Measurements from ENCODE around the gene CDPF1.

Gene CDPF1

DNA sequence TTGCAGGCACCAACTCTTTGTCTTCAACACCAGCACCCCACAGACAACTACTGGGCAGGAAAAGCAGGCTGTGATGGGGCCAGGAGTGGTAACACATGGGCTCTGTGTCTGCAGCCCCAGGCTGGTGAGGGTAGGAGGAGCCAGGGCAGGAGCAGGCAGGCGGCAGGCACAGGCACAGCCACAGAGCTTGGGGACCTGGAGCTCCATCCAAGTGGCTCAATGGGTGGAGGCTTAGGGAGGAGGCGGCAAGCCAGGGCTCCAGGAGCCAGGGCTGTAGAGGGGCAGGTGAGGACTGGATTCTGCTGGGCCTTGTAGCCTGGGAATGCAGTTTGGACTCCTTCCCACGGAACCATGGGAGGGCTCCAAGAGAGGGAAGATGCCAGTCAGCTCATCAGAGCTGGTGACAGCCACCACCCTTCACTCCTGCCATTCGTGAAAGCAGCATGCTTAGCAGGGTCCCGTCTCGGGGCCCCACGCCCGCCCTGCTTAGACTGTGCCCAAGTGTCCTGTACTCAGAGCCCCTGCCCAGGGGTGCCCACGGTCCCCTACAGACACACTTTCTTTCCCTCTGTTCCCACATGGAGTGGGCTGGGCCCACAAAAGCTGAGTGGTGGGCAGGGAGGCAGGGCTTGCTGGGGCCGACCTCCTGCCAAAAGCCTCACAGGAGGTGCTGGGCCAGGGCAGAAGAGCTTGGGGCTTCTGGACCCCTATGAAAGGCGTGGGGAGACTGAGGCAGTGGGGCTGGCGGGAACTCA is 30.1 kb upstream of the CDPF1 start:
- Histone ChIP-seq H3K4me1 (ENCODE audit: control insufficient read depth, insufficient read depth, low read length) (no peaks in the 10 kb centered on the region), H3K36me3 (ENCODE audit: control insufficient read depth, insufficient read depth, low read length) (peaks cover 65% of the 10 kb centered on the region), H3K4me3 (ENCODE audit: low read depth, low read length) (no peak overlapping the region), H3K27me3 (ENCODE audit: control insufficient read depth, insufficient read depth, low read length) (no peaks in the 10 kb centered on the region), H3K27ac (ENCODE audit: low read depth, low read length) (no peak overlapping the region), H3K9ac (ENCODE audit: low read length) (no peak overlapping the region), H3K9me3 (ENCODE audit: control insufficient read depth, insufficient read depth, low read depth, low read length) (0 out of 2 replicates have a peak, but pooled peaks cover 3% of the 10 kb centered on the region)

DNA sequence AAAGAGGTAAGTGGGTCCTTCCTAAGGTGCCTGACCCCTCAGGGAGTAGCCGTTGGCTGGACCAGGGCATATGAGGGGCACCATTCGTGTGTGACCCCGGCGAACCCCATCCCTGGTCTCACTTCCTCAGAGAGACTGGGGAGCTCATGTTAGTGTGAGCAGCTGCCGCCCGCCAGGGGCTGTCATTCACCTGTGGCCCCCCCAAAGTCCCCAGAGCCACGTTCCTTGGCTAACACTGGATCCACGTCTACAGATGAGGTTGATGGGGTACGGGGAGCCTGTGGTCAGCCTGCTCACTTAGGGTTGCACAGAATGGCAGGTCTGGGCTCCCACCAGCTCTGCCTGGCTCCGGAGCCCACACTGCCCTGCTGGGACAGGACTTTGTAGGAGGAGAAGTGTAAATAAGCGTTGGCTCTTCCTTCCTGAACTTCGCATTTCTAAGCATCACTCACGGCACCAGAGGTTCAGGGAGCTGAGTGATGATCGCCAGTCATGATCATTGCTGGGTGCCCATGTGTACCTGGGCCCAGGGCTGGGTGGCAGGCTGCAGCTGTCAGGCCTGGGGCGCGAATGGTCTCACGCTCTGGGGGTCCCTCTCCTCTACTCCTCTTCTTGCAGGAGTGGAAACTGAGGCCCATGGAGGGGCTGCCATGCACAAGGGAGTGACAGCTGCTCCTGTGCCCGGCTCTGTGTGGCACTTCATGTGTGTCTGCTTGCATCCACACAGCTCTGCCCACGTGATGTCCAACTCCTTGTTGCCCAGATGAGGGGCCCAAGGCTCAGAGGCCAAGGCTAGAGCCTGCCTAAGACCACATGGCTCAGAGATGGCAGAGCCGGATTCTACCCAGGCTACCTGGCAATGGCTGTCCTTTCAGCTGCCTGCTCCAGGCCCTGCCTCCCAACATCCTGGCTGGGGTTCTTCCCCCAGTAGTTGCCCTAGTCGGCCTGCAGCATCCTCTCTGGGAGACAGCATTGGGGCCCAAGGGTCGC is 28.9 kb upstream of the CDPF1 start:
- Histone ChIP-seq H3K4me3 (ENCODE audit: low read depth, low read length) (no peak overlapping the region), H3K9ac (ENCODE audit: low read length) (no peak overlapping the region), H3K4me1 (ENCODE audit: control insufficient read depth, insufficient read depth, low read length) (no peaks in the 10 kb centered on the region), H3K9me3 (ENCODE audit: control insufficient read depth, insufficient read depth, low read depth, low read length) (0 out of 2 replicates have a peak, but pooled peaks cover 3% of the 10 kb centered on the region), H3K27me3 (ENCODE audit: control insufficient read depth, insufficient read depth, low read length) (no peaks in the 10 kb centered on the region), H3K36me3 (ENCODE audit: control insufficient read depth, insufficient read depth, low read length) (peaks cover 63% of the 10 kb centered on the region), H3K27ac (ENCODE audit: low read depth, low read length) (no peak overlapping the region)

DNA sequence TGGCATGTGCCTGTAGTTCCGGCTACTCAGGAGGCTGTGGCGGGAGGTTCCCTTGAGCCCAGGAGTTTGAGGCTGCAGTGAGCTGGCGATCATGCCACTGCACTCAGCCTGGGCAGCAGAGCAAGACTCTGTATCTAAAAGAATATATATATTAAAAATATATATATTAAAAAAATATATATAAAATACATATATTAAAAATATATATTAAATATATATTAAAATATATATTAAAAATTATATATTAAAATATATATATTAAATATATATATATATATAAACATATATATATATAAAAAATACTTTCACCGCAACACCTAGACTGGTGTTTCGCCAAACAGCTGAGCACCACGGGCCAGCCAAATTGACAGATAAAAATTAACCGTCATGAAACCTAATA is 26.5 kb upstream of the CDPF1 start:
- peaks cover 64% of the 10 kb centered on the region for H3K36me3 ChIP-seq (ENCODE audit: control insufficient read depth, insufficient read depth, low read length)
- H3K27ac ChIP-seq (ENCODE audit: low read depth, low read length), result no peak overlapping the region
- 0 out of 2 replicates have a peak, but pooled peaks cover 3% of the 10 kb centered on the region for H3K9me3 ChIP-seq (ENCODE audit: control insufficient read depth, insufficient read depth, low read depth, low read length)
- no peak overlapping the region for H3K9ac ChIP-seq (ENCODE audit: low read length)
- no peak overlapping the region for H3K4me3 ChIP-seq (ENCODE audit: low read depth, low read length)
- no peaks in the 10 kb centered on the region for H3K27me3 ChIP-seq (ENCODE audit: control insufficient read depth, insufficient read depth, low read length)
- no peaks in the 10 kb centered on the region for H3K4me1 ChIP-seq (ENCODE audit: control insufficient read depth, insufficient read depth, low read length)

DNA sequence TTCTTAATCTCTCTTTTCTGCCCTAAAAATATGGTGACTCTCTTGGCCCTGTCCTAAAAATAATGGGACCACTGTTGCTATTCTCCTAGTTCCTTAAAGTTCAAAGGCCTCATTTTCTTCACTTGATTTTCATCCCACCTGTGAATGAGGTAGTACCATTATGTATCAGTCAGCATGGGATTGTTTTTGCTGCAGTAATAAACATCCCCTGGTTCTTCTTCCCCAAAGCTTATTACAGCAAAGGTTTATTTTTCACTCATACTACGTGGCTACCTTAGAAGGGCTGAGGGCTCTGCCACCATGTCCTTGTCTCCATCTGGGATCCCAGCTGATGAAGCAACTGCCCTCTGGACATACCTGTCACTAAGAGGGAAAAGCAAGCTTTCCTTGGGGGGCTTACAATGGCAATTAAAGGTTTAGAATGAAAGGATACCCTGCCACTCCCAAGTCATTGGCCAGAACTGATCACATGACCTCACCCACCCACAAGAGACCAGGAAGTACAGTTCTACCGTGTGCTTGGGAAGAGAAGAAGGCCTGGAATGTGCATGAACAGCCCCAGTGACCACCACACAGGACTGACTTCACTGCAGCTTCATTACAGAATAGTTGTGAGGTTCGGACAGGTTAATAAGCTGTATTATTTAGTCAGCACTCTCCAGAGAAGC is 25.5 kb upstream of the CDPF1 start:
- Histone ChIP-seq H3K4me1 (ENCODE audit: control insufficient read depth, insufficient read depth, low read length) (no peaks in the 10 kb centered on the region), H3K36me3 (ENCODE audit: control insufficient read depth, insufficient read depth, low read length) (peaks cover 64% of the 10 kb centered on the region), H3K9ac (ENCODE audit: low read length) (no peak overlapping the region), H3K4me3 (ENCODE audit: low read depth, low read length) (no peak overlapping the region), H3K27ac (ENCODE audit: low read depth, low read length) (no peak overlapping the region), H3K27me3 (ENCODE audit: control insufficient read depth, insufficient read depth, low read length) (no peaks in the 10 kb centered on the region), H3K9me3 (ENCODE audit: control insufficient read depth, insufficient read depth, low read depth, low read length) (0 out of 2 replicates have a peak, but pooled peaks cover 3% of the 10 kb centered on the region)

DNA sequence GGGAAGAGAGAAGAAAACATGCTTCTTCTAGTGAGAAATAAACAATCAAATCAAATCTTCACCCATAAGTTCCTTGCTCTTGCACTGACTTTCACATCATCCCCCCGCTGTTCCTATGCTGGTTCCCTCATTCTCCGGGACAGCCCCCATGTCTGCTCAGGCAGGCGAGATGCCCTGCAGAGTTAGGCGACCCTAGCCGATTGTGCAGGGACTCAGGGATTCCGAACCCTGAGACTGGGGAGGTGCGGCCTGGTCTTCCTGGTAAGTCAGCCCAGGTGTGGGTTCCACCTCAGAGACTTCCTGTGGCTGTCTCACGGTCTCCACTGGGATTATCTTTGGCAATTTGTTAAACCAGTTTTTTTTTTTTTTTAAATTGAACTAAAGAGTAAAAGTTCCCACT is 24.3 kb upstream of the CDPF1 start:
- no peak overlapping the region for H3K9ac ChIP-seq (ENCODE audit: low read length)
- H3K9me3 ChIP-seq (ENCODE audit: control insufficient read depth, insufficient read depth, low read depth, low read length), result 0 out of 2 replicates have a peak, but pooled peaks cover 3% of the 10 kb centered on the region
- H3K36me3 ChIP-seq (ENCODE audit: control insufficient read depth, insufficient read depth, low read length), result peaks cover 55% of the 10 kb centered on the region
- no peaks in the 10 kb centered on the region for H3K4me1 ChIP-seq (ENCODE audit: control insufficient read depth, insufficient read depth, low read length)
- no peak overlapping the region for H3K4me3 ChIP-seq (ENCODE audit: low read depth, low read length)
- no peak overlapping the region for H3K27ac ChIP-seq (ENCODE audit: low read depth, low read length)
- H3K27me3 ChIP-seq (ENCODE audit: control insufficient read depth, insufficient read depth, low read length), result no peaks in the 10 kb centered on the region

DNA sequence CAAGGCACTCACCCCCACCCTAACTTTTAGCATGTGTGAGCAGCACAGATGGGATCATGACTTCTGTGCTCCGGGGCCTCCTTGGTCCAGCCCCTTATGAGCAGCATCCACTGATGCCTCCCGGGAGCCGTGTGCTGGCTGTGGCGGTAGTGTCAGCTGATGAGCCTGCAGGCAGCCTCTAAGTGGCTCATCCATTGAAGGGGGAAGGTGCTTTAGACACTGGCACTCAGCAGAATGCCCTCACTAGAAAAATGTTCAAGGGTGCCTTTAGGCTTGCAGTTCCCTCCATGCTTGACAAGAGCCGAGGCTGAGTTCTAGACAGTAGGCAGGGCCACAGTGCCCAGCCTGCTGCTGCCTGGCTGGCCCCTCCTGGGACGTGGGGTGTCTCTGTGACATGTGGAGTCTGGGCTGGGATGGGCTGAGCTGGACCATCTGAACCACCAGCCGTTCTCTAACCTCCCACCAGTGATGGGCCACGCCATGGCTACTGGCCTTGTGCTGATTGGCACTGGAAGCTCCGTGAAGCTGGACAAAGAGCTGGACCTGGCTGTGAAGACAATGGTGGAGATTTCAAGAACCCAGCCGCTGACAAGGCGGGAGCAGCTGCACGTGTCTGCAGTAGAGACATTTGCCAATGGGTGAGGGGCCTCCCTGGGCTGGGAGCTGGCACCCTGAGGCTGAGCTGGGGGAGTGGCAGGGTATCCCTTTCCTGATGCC is 23.5 kb upstream of the CDPF1 start:
- Histone ChIP-seq H3K4me1 (ENCODE audit: control insufficient read depth, insufficient read depth, low read length) (no peaks in the 10 kb centered on the region), H3K4me3 (ENCODE audit: low read depth, low read length) (no peak overlapping the region), H3K9me3 (ENCODE audit: control insufficient read depth, insufficient read depth, low read depth, low read length) (0 out of 2 replicates have a peak, but pooled peaks cover 3% of the 10 kb centered on the region), H3K9ac (ENCODE audit: low read length) (no peak overlapping the region), H3K27ac (ENCODE audit: low read depth, low read length) (no peak overlapping the region), H3K27me3 (ENCODE audit: control insufficient read depth, insufficient read depth, low read length) (no peaks in the 10 kb centered on the region), H3K36me3 (ENCODE audit: control insufficient read depth, insufficient read depth, low read length) (peaks cover 47% of the 10 kb centered on the region)

DNA sequence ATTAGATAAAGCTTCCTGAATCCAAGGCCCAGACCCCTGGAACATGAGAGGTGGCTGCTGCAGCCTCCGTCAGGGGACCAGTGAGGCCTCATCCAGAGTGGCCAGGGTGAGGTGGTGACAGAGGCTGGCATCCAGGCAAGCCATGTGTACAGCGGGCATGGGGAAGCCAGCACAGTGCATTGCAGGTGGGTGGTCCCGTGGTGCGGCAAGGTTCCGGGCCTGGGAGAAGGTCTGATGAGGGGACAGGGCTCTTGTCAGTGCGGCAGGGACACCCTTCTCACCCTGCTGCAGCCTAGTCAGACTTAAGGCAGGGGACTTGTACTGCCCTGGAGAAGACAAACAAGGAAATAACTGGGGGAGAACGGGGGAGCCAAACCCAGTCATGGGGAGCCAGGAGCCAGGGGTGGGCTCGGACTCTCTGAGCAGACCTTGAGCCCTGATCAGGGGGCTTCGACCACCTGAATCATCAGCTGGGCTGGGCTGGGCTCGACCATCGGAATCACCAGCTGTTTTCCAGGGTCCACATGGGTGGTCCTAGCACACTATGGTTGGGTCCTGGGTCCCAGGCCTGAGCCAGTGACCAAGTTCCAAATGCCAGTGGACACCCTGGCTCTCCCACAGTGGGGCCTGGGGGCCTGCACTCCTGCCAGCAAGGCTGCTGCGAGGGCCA is 22.8 kb upstream of the CDPF1 start:
- Histone ChIP-seq H3K27ac (ENCODE audit: low read depth, low read length) (no peak overlapping the region), H3K9ac (ENCODE audit: low read length) (no peak overlapping the region), H3K4me3 (ENCODE audit: low read depth, low read length) (no peak overlapping the region), H3K27me3 (ENCODE audit: control insufficient read depth, insufficient read depth, low read length) (no peaks in the 10 kb centered on the region), H3K9me3 (ENCODE audit: control insufficient read depth, insufficient read depth, low read depth, low read length) (0 out of 2 replicates have a peak, but pooled peaks cover 3% of the 10 kb centered on the region), H3K4me1 (ENCODE audit: control insufficient read depth, insufficient read depth, low read length) (no peaks in the 10 kb centered on the region), H3K36me3 (ENCODE audit: control insufficient read depth, insufficient read depth, low read length) (peaks cover 40% of the 10 kb centered on the region)

DNA sequence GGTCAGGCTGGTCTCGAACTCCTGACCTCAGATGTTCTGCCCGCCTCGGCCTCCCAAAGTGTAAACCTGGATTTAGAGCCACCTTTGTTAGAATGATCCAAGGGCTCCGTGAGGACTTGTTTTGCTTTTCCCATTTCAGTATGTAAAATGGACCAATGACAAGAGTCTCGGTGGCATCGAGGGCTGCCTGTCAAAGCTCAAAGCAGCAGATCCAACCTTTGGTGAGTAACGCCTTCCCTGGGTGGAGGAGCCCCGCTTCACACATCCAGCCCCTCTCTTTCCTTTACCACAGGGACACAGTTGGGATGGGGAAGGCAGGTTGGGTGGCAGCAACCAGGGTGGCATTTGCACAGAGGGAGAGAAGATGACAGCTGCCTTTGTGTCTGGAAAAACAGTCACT is 22.1 kb upstream of the CDPF1 start:
- Histone ChIP-seq H3K27ac (ENCODE audit: low read depth, low read length) (no peak overlapping the region), H3K4me1 (ENCODE audit: control insufficient read depth, insufficient read depth, low read length) (no peaks in the 10 kb centered on the region), H3K27me3 (ENCODE audit: control insufficient read depth, insufficient read depth, low read length) (no peaks in the 10 kb centered on the region; the same call in 1 of the 2 replicates), H3K36me3 (ENCODE audit: control insufficient read depth, insufficient read depth, low read length) (peaks cover 37% of the 10 kb centered on the region), H3K9me3 (ENCODE audit: control insufficient read depth, insufficient read depth, low read depth, low read length) (0 out of 2 replicates have a peak, but pooled peaks cover 3% of the 10 kb centered on the region), H3K9ac (ENCODE audit: low read length) (no peak overlapping the region), H3K4me3 (ENCODE audit: low read depth, low read length) (no peak overlapping the region)

DNA sequence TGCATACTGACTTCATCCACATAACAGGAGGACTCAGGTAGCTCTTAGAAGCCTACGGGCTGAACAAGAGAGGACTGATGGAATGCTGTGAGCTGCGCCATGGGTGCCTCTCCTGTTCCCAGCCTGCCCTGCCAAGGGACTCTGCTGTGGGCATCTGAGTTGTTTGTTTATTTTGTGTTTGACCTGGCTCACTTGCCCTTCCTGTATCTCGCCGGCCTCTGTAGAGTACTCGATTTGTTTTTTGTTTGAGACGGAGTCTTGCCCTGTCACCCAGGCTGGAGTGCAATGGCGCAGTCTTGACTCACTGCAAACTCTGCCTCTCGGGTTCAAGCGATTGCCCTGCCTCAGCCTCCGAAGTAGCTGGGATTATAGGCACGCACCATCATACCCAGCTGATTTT is 19.5 kb upstream of the CDPF1 start:
- H3K36me3 ChIP-seq (ENCODE audit: control insufficient read depth, insufficient read depth, low read length), result peaks cover 22% of the 10 kb centered on the region
- H3K4me3 ChIP-seq (ENCODE audit: low read depth, low read length), result no peak overlapping the region
- H3K9ac ChIP-seq (ENCODE audit: low read length), result no peak overlapping the region
- no peak overlapping the region for H3K27ac ChIP-seq (ENCODE audit: low read depth, low read length)
- H3K4me1 ChIP-seq (ENCODE audit: control insufficient read depth, insufficient read depth, low read length), result no peaks in the 10 kb centered on the region
- peaks cover 7% of the 10 kb centered on the region for H3K27me3 ChIP-seq (ENCODE audit: control insufficient read depth, insufficient read depth, low read length)
- H3K9me3 ChIP-seq (ENCODE audit: control insufficient read depth, insufficient read depth, low read depth, low read length), result peaks cover 14% of the 10 kb centered on the region
